Activated effector memory CD4-positive, alpha-beta T cell treated with anti-CD3 and anti-CD28 coated beads, Interleukin-2, amount 50 U/mL, for 16 hours (primary cell): ENCODE results near the gene NFATC4.
"Not testable (repeated sequence)": the region's sequence is repeated elsewhere in the genome, so short reads cannot be mapped to it uniquely, and the experiment has no call there.

Experiments used
- DNase-seq: peaks from one replicate; pipeline ENCODE4 v3.0.0-alpha.2; 2020

NFATC4 gene

GRCh38 chr14:24339284-24340151 lies 28.5 kb upstream of the NFATC4 start, which contains the start of gene RIPK3:
Gene RIPK3 (minus strand): TSS chr14:24339991. CDS start chr14:24339826, 165 bp downstream.
- peak; percentile 90 for DNase-seq

DNA sequence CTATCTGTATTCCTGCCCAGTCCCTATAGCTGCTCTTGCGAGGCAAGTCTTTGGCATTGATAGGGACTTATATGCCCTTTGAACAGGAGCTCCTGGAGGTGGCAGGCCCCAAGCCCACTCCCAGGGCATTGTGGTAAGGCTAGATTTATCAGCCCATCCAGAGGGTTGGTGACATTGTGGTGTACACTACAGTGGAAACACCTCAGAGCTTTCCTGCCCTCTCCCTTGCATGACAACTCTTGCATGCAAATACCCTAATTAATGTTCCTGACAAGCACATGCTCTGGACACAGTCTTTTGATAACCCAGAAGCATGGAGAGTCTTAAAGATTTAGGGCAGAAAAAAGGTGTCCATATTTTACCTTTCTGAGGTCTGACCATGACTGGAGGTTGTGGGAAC lies 27.4 kb upstream of the NFATC4 start:
- no peak for DNase-seq

DNA sequence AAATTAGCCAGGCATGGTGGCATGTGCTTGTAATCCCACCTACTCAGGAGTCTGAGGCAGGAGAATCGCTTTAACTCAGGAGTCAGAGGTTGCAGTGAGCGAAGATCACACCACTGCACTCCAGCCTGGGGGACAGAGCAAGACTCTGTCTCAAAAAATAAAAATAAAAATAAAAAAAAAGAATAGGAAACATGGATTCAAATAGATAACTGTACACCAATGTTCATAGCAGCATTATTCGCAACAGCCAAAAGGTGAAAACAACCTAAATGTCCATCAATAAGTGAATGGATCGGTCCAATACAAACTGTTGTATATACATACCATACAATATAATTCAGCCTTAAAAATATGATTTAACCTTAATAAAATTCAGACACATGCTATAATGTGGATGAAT lies 25.1 kb upstream of the NFATC4 start:
- no peak for DNase-seq

DNA sequence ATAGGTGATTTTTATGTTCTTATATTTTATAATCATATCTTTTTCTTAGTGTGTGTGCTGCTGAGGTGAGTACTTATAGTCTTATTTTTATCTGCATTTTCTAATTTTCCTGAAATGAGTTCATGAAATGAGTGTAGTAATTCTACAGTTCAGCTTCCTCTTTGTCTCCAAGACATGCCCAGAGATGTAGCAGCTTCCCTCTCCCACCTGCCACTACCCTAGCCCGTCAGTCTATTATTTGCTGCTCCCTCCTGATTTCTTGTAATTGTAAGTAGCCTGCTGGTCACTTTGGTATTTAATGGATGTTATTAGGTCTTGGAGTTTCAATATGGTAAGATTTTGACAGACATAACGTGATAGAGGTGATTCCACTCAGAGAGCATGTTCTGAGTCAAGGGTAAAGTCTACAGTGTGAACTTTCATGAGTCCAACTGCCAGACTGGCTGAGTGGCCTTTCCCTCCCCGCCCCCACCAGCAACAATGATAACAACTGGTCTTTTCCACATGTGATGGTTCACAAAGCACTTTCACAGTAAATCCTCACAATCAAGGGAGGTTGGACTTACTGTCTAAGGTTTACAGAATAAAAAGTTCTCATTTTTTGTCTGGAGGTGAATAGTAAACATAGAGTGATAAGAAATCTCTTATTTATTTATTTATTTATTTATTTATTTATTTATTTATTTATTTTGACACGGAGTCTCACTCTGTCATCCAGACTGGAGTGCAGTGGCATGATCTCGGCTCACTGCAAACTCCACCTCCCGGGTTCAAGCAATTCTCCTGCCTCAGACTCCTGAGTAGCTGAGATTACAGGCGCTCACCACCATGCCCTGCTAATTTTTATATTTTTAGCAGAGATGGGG lies 24.0 kb upstream of the NFATC4 start:
- DNase-seq = no peak

- DNase-seq = no peak
These were observed 20.9 kb upstream of the NFATC4 start for GRCh38 chr14:24347134-24347533.

- DNase-seq = no peak
These were observed 19.8 kb upstream of the NFATC4 start for GRCh38 chr14:24348186-24348585.

GRCh38 chr14:24349742-24350141 lies 18.2 kb upstream of the NFATC4 start:
- no peak for DNase-seq

GRCh38 chr14:24351517-24351916 lies 16.5 kb upstream of the NFATC4 start:
- DNase-seq = no peak

DNA sequence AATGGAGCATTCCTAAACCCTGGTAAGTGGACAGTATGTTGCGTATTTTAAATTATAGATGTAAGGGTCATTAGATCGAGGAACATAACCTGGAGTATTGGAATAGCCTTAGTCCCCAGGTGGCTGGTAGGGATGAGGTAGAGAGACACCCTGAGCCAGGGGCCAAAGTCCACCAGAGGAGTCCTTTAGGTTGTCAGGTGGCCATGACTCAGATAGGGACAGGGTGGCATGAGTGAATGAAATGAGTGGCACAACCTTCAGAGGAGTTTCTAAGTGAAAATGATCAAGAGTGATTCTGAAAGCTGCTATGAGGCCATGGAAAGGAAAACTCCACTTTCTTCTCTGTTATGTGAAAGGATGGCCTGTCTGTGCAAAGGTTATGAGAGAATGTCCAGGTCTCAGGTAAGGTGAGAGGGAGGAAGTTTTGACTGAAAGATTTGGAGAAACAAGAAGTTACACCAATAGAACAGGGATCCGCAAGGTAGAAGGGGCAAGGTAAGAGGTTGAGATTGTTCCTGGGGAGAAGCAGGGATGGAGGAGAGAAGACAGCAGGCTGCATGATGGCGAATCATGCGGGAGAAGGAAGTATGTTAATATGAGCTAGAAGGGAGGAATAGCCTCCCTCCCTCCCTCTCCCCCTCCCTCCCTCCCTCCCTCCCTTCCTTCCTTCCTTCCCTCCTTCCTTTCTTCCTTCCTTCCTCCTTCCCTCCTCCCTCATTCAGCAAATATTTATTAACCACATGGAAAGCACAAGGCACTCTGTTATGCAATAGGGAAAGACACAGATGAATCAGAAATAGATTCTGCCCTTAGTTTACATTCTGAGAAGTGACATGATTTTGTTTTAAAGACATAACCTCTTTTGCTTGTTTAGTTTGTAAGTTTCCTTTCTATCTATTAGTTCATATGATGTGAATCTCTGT lies 14.2 kb upstream of the NFATC4 start:
- no peak for DNase-seq

DNA sequence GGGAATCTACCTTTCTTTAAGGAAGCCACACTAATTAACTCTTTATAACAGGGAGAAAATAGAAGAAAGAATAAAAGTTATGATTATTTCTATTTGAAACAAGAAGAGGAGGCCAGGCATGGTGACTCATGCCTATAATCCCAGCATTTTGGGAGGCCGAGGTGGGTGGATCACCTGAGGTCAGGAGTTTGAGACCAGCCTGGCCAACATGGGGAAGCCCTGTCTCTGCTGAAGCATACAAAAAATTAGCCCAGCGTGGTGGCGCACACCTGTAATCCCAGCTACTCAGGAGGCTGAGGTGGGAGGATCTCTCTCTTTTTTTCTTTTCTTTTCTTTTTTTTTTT lies 13.5 kb upstream of the NFATC4 start:
- DNase-seq = not testable (repeated sequence)

- DNase-seq = no peak
These were observed 13.0 kb upstream of the NFATC4 start for GRCh38 chr14:24355009-24355408.

DNA sequence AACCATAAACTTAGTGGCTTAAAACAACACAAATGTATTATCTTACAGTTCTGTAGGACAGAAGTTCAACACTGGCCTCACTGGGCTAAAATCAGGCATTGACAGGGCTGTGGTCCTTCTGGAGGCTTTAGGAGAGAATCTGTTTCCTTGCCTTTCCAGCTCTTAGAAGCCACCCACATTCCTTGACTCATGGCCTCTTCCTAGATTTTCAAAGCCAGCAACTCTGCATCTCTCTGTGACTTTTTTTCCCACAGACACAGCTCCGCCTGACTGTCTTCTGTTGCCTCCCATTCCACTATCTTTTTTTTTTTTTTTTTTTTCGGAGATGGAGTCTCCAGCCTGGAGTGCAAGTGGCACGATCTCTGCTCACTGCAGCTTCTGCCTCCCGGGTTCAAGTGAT lies 11.8 kb upstream of the NFATC4 start:
- DNase-seq = no peak

- no peak for DNase-seq
These were observed 7.7 kb upstream of the NFATC4 start for GRCh38 chr14:24360281-24360680.

DNA sequence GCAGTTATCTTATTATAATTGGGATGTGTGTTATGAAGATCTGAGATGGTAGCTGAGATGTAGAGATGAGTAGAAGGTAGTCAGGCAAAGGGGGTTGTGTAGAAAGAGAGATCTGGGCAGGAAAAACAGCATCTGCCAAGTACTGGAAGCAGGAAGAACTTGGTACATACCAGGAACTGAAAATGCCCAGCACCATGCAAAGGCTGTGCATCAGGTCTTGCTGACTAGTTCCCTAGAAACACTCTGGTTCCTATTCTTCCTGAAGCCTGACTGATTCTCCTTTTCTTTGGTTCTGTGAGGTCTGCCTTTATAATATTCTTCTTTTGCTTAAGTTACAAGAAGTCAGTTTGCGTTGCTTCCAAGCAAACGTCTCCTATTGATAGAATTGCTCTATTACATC lies 6.7 kb upstream of the NFATC4 start:
- no peak for DNase-seq

GRCh38 chr14:24362241-24362960 lies 5.6 kb upstream of the NFATC4 start:
- no peak for DNase-seq

DNA sequence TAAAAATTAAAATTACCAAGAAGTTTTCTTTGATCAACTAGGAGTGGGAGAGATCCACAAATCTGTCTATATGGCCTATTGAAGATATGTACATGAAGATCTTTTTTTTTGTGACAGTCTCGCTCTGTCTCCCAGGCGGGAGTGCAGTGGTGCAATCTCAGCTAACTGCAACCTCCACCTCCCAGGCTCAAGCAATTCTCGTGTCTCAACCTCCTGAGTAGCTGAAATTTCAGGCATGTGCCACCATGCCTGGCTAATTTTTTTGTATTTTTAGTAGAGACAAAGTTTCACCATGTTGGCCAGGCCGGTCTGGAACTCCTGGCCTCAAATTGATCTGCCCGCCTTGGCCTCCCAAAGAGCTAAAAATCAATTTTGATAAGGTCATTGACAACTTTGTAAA lies 4.6 kb upstream of the NFATC4 start:
- no peak for DNase-seq

GRCh38 chr14:24364841-24365240 lies 3.1 kb upstream of the NFATC4 start:
- no peak for DNase-seq

DNA sequence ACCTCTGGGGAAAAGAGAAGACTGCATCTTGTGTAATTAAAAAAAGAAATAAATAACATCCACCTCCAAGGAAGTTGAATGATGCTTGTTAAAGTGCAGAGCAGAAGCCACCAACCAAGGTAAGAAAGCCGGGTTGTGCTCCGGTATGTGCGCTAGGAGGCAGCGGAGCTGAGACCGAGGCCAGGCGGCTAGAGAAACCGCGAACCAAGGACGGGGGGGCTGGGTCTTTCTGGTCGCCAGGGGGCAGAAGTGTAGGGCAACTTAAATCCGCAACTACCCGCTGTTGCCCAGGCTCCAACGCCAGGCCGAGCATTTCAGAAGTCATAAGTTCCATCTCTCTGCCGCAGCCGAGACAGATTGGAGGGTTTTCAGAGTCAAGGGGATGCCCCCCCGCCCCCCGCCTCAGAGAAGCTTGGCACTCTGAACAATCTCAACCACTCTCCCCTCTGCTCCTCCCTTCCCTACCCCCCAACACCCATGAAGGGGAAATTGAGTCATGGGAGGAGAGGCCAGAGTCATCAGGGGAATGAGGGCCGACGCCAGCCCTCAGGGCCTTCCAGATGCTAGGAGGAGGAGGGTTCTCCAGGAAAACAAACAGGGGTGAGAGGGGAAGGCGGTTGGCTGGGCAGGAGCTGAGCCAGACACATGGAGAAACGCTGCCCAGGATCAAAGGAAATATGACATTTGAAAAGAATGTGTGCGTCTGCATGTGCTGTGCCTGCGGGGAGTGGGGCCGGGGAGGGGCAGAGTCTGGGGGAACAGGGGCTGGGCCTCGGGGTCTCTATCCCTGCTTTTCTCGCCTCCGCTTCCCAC lies 2.2 kb upstream of the NFATC4 start:
- DNase-seq = peak; percentile 86

GRCh38 chr14:24366413-24366720 lies 1.6 kb upstream of the NFATC4 start:
- no peak for DNase-seq

DNA sequence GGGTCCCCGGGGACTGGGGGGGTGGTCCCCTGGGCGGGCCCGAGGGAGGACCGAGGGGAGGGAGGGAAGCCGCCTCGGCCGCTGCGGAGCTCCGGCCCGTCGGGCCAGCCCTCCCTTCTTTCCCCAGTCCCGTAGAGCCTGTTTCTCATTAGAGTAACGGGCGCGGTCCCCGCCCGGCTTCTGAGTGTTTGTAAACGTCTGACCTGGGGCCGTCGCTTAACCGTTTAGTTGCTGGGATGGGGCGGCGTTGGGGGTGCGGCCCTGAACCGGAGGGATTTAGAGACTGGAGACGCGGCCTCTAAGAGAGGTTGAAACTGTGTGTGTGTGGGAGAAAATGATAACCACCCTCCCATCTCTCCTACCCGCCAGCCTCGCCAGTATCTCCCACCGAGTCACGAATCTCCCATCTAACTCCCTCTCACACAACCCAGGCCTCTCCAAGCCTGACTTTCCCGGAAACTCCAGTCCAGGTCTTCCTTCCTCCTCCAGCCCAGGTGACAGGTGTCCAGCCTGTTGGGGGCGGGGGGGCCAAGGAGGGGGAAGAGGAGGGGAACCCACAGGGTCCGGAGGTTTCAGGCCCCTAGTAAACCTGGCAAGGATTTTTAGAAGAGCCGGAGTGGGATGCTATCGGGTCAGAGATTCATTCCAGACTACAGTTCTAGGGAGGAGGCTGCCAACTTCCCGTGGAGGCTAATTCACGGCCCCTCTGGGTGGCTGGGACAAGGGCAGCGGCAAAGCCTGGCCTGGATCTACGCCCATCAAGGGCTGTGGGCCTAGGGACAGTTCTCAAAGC lies 1.1 kb upstream of the NFATC4 start:
- DNase-seq = peak; percentile 68

DNA sequence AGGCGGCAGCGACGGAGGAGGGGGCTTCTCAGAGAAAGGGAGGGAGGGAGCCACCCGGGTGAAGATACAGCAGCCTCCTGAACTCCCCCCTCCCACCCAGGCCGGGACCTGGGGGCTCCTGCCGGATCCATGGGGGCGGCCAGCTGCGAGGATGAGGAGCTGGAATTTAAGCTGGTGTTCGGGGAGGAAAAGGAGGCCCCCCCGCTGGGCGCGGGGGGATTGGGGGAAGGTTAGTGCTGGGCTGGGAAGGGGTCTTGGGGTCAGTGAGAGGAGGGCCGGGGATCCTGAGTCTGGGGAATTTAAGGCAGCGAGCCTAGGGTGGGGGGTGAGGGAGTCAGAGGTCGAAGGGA lies 203 bp downstream of the NFATC4 start:
- no peak for DNase-seq
